AG08395 (cell line): ENCODE data around the gene ZC3H14.

Experiments
- DNase-seq: peaks from one replicate; pipeline ENCODE4 v3.0.0; 2012; ENCODE audit warnings: mixed read lengths, low spot score

The ZC3H14 gene

DNA sequence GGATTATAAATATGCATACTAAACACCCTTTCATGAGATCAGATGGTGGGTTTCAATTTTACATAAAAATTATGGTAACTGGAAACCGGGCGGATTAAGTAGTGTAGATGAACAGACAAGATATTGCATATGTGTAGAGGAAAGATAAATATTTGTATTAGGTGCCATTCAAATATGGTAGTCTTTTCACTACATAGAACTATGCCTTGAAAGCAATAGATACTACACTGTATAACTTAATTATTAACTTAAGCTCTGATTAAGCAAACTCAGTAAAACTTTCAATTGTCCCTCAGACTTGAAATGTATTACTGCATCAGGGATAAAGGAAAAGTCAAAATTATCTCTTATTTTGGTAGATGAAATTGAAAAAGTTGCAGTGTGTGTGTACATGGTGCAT is 10.0 kb upstream of the ZC3H14 start:
- no peak for DNase-seq

GRCh38 chr14:88553886-88554456 is 8.9 kb upstream of the ZC3H14 start:
- DNase-seq: no peak

- DNase-seq: peak; percentile 87
Measured at GRCh38 chr14:88554457-88555286, 8.2 kb upstream of the ZC3H14 start, which contains the start of gene PTPN21. Gene PTPN21, minus strand, starts transcription at chr14:88555007. Its CDS starts 4,590 bp downstream, at chr14:88550417.

DNA sequence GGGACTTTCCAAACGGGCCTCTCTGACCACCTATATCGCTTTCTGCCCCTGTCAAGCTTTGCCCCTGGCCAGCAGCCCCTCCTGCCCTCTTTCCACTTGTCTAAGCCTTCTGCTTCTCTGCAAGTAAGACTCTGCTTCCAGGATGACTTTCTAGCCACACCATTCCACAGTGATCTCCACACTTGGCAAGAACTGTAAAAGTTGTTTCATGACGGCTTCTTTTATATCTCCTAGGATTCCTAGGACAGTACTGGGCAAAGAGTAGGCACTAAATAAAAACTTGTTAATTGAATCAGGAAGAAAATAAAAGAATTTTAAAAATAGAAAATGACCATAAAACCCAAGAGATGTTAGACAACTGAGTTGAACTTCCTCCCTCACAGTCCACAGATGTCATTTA is 6.3 kb upstream of the ZC3H14 start:
- no peak for DNase-seq

- DNase-seq: peak; percentile 59
Measured at GRCh38 chr14:88559852-88560251, 3.0 kb upstream of the ZC3H14 start.

DNA sequence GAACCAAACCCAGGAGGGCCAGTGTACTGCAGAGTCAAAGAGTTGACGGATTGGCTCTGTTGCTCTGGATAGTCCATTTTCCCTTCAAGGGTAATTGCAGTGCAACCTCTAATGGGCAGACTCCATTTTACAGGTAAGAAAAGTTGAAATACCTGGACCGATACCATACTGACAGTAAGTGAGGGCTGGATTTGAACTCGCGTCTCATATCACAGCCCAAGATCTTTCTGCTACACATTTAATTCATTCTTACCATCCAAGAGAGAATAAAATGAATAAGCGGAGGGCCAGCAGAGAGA is 356 bp upstream of the ZC3H14 start:
- DNase-seq: no peak

DNA sequence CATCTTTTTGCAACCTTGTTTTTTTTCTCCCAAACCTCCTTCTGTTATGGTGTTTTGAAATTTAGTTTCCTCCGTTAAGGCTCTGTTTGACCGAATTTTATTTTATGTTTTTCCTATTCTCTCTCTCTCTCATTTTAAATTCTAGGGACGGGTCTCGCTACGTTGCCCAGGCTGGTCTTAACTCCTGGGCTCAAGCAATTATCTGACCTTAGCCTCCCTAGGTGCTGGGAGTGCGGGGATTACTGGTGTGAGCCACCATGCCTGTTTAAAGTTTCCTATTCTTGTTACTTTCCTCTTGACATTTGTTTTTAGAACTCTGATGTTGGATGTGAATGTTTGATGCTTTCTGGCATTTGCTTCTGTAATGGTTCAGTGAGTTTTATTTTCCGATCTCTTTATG is 1.0 kb downstream of the ZC3H14 start:
- DNase-seq: no peak

GRCh38 chr14:88565427-88565826 is 2.6 kb downstream of the ZC3H14 start:
- DNase-seq: no peak

- no peak for DNase-seq
Measured at GRCh38 chr14:88568196-88568595, 5.4 kb downstream of the ZC3H14 start.

GRCh38 chr14:88572117-88572516 is 9.3 kb downstream of the ZC3H14 start:
- DNase-seq: no peak

GRCh38 chr14:88576222-88576621 is 13.4 kb downstream of the ZC3H14 start:
- no peak for DNase-seq

DNA sequence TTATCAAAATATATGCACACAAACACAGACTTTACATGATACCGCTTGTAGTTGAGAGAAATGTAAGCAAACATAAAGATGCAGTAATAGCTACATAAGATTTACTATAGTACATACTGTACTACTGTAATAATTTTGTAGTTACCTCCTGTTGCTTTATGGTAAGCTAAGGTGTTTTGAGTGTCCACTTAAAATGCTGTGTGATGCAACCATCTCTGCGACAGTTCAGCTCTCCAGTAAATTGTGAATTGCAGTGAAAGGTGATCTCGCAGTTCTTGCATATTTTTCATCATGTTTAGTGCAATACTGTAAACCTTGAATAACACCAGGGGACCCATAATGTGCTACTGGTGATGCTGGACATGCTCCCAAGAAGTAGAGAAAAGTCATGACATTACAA is 21.6 kb downstream of the ZC3H14 start:
- no peak for DNase-seq

GRCh38 chr14:88588081-88588480 is 25.2 kb downstream of the ZC3H14 start:
- no peak for DNase-seq

DNA sequence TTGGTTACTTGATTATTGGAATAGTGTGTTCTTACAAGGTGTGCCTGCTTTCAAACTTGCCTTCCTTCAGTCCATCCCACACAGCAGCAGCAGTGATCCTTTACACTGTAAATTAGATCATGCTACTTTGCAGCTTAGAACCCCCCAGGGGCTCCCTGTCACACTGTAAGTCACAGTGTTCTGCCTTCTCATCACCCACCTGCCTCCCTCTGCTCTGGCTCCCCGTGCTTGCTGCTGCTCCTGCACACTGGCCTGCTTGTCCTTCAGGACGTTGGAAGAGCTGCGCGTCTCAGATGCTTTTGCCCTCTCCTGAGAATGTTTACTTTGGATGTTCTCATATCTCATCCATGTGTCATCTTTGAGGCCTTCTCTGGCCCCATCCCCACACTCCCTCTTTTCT is 27.3 kb downstream of the ZC3H14 start:
- no peak for DNase-seq

DNA sequence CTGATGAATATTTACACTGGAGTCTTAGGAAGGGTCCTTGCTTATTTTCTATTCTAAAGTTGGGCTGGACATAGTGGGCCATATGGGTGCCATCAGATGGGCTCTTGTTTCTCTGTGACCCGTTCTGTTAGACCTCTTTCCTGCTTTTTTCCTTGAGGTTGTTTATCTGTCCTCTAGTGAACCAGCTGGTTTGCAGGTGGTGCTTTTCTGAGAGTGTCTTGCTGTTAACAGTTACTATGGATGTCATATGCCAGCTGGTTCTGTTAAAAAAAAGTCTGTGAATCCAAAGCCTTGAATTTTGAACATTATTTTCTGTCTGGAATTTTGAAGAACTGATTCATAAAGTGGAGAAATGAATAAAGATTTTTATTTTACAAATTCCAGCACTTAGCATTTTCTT is 29.2 kb downstream of the ZC3H14 start:
- no peak for DNase-seq

DNA sequence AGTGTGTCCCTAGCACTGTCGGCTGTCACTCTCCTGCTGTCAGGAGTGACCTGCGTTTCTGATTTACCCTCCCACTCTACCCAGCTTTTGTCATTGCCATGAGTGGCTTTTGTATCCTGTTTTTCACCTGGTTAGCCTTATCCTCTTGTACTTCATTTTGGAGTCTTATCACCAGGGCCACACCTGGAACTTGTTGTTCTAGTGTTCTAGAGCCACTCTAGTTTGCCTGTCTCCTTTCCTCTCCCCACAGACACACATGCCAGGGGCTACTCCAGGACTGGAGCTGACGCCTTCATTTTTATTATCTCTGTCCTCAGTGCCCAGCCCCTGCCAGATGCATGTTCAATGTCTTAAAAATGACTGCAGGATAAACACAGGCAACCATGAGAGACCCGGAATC is 34.2 kb downstream of the ZC3H14 start:
- DNase-seq: no peak

GRCh38 chr14:88597601-88598000 is 34.8 kb downstream of the ZC3H14 start:
- DNase-seq: no peak

DNA sequence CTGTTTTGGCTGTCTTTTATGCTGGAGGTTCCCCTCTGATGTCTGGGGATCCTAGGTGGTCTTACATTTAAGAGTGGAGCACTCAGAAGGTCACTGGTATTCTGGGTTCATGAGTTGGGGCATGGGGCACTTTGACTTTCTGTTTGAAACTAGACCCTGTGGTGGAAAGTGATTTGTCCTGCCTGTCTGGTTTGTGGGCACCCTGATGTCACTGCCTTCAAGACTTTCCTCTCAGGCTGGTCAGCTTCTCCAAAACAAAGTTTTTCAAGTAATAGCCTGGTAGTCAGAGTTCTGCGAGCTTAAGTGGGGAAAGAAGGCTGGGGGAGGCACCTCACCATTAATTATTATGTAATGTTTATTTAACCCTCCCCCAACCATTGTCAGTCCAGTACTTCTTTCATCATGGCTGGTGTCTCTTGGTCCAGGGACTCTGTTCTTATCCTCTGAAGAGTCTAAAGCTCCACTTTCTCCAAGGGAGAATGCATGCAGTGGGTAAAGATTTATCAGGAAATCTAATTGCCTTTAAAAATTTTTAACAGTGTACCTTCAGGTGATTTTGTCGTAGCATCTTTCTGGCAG is 35.3 kb downstream of the ZC3H14 start:
- no peak for DNase-seq

DNA sequence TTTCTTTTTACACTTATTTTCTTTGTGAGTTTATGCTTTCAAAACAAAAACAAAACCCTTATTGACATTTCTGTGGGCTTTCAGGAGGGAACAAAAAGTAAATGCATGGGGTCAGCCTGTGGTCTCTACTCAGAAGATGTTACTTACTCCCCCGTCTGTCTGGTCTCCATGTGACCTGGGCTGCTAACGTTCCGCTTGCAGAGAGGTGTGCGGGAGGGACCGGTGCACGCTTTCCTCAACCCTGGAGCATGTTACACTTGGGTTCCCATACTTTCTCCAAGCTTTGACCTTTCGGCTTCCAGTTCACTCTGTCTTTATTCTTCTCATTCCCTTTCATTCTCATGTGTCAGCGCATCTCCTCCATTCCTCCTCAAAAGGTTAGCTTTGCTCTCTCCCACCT is 36.5 kb downstream of the ZC3H14 start:
- DNase-seq: no peak

DNA sequence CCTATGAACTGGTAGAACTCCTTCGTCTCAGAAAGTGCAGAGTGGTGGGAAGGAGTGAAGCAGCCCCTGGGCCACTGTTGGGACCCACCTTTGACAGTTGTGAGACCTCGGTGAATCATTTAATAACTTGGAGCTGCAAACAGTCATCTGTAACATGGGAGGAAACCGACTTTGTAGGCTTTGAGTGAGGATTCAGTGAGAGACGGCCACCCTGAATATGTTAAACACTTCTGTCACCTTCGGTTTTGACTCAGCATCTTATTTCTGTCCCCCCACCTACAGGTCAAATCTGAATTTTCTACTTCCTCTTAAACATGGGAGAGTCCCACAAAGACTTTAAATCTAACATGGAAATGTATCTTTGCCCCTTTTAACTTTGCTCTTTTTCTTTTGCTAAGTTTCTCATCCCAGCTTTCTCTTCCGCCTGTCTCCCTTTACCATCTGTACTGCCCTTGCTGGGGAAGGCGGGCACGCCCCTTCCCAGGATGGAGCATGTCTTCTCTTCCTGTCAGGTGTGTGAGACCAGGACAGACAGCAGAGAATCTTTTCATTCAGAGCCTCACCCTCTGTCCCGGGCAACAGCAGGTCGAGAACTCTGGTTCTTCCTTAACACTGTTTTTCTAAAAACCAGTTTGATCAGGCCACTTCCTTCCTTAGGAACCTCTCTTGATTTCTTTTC is 37.1 kb downstream of the ZC3H14 start:
- no peak for DNase-seq

DNA sequence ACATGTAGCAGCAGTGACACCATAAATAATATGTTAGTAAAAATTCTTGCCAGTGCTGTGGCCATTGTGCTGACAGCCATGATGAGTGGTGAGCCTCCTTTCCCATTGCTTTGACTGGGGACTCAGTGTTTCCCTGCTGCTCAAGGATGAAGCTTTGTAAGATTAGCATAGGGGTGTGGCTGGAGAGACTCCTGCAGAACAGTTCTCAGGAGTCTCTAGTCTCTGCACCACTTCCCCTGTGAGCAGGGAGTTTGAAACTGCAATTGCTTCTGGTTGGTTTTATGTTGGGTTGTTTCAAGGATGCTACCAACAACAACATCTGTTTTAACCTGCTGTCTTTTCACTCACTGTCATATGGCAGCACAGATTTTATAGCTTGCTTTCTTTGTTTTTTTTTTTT is 41.4 kb downstream of the ZC3H14 start:
- no peak for DNase-seq

- no peak for DNase-seq
Measured at GRCh38 chr14:88605594-88605993, 42.8 kb downstream of the ZC3H14 start.

- no peak for DNase-seq
Measured at GRCh38 chr14:88607829-88608228, 45.0 kb downstream of the ZC3H14 start.
